Stimulated activated CD4-positive, alpha-beta T cell treated with anti-CD3 and anti-CD28 coated beads, Interleukin-1b, Interleukin-23, amount 100 ng/mL, for 1 hour (primary cell): Measurements from ENCODE around the gene TOM1L1.
"Not testable (repeated sequence)": the region's sequence is repeated elsewhere in the genome, so short reads cannot be mapped to it uniquely, and the experiment has no call there.

Experiments
- DNase-seq, 2 donors: peaks; one replicate each; pipeline ENCODE4 v3.0.0-alpha.2; 2020; ENCODE audit warnings: low read depth in 2 of 2

TOM1L1 gene, protein sequence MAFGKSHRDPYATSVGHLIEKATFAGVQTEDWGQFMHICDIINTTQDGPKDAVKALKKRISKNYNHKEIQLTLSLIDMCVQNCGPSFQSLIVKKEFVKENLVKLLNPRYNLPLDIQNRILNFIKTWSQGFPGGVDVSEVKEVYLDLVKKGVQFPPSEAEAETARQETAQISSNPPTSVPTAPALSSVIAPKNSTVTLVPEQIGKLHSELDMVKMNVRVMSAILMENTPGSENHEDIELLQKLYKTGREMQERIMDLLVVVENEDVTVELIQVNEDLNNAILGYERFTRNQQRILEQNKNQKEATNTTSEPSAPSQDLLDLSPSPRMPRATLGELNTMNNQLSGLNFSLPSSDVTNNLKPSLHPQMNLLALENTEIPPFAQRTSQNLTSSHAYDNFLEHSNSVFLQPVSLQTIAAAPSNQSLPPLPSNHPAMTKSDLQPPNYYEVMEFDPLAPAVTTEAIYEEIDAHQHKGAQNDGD

DNA sequence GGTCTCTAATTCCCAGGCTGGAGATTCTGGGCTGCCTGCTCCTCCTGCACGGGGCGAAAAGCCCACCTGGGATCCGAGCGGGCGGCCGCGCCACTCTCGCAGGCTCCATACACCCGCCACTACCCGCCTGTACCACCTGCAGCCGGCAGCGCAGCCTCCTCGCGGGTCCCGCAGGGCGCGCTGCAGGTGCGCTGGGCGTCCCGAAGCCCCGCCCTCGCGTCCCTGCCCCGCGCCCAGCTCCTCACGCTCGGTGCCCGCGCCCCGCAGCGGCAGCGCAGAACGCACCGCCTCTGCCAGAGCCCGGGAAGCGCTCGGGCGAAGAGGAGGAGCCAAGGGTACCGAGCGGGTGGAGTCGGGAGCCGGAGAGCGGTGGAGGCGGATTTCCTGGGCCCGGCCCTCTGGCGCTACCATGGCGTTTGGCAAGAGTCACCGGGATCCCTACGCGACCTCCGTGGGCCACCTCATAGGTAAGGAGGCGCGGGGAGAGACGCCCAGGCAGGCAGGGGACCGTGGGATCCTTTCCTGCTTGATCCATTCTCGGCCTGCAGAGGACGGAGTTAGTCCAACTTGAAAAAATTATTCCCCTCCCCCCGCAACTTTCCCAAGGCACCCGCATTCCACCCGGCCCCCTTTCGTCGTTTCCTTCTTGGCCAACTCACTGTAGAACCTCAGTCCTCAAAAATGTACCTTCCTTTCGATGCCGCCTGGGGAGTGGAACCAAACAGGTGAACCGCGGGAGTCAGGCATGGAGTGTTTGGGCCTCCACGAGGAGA, at the start of gene TOM1L1:
Gene TOM1L1, plus strand, starts transcription at position 396 of the 773 bp plus-strand sequence. Its CDS starts 14 bp downstream, at position 410.
- no peak for DNase-seq

DNA sequence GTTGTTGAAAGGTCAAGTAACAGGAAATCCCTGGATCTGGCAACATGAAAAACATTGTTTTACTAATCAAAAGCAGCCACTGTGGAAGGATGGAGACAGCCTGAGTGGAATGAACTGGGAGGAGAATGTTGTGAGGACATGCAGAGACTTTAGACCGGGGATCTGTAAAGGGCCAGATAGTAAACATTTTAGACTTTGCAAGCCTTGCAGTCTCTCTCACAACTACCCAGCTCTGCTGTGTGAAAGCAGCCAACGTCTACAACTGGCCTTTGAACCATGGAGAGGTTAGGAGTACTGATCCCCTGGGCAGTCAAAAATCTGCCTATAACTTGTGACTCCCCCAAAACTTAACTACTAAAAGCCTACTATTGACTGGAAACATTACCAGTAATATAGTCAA, 41.5 kb upstream of the TOM1L1 start:
- DNase-seq: no peak

DNA sequence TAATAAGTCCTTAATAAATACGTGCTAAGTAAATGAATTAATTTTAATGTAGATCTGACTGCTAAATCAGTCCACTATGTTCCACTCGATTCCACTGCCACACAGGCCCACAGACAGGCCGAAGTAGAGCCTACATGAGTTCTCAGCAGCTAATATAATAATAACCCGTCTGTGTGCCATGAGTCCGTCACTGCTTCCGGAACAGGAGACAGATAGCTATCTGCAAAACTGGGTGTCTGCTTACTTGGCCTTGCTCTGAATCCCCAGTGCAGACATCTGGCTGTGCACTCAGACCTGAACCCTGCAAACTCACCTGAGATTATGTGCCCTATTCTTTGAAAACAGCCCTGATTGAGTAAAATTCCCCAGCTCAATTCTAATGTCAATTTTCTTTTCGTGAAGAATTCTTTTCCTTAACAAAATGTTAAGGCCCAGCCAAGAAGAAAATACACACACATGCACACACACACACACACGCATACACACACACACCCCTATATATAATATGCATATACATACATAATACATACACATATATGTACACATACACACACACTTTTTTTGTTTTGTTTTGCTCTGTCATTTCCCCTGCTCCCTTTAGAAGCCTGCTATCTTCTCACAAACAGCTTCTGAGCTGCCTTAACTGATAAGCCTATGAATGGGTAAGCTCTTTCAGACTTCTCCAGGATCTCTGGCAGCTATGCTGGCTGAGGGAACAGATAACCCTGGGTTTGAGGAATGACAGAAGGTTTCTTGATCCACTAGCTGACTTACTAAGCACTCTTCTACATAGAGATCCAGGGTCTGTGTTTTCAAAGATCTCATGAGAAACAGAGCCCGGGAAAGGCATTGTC, 39.8 kb upstream of the TOM1L1 start:
- no peak for DNase-seq

DNA sequence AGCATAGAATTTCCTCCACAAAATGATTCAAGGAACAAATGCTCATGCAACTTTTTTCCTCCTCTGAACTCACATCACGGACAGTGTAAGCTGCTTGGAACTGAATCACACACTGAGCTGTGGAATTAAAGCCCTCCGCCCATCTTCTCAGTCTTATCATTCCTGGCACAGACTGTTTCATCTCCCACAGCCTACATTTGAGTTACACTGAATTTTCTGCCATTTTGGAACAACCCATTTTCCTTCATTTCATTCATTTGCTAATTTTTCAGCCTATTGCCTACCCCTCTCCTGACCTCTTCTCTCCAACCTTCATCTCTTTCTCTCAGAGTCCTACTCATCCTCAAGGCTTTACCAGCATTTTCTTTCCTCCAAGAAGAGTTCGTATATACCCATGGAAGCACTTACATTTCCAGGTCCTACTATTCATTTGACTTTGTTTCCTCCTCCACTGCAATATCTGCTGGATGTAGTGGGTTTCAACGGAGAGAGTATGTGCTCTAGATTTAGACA, 39.1 kb upstream of the TOM1L1 start:
- no peak for DNase-seq

DNA sequence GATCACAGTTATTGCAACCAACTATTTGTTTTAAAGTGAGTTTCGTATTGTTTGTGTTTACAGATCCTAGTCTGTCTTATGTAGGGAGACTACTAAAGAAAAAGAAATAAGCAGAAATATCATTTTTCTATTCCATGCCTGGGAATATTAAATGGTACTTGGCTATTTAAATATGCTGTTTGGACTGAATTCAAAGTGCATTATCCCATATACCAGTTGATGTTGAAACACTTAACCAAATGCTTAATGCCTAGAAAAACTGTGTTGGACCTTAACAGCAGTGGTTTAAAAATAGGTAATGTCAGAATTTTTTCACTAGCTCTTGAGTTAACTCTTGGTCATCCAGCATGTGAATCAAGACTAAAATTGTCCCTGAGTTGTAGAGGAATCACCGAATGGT, 37.5 kb upstream of the TOM1L1 start:
- DNase-seq: no peak

DNA sequence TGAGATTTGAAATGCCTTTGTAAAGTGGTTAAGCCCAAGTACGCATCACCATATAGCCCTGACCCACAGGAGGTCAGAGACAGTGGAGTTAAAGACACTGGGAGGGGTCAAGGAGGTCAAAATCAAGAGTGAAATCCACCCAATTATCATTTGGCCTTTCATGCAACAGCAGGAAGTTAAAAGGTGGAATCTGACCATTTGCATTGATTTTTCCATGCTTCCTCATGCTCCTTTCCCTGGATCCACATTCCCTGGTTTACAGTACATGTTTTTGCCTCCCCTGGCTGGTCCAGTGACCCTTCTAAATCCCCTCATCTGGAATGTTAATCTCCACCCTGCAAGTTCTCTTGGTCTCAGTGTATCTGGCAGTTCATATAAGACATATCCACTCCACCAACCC, 36.6 kb upstream of the TOM1L1 start:
- no peak for DNase-seq

DNA sequence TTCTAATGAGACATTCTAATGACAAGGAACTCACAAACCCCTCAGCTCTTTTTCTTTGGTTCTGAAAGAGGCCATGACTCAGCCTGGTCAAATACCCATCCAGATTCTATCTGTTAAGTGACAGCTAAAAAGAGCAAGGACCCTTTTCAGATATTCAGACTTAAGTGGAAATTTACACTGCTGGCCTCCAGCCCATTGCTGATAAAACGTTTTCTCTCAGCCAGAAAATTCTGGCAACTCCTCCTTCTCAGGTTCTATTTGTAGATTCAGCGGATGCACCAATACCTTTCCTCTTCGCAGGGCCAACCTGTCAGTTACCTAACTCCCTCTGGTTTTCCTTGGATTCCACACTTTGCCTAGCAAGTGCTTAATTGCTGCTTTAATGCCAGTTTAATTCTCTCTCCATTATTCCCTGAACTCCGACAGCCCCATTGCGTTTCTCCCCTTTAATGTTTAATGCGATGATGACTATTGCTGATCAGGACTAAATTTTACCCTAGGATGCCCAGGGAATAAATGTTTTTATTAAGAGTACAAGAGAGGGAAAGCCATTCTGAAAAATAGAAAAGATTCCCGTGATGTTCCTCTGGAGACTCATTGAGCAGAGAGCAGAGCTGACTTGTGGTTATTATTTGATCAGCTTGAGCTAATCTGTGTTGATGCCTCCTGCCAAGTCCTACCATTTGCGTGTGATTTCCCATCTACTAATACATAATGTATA, 35.9 kb upstream of the TOM1L1 start:
- no peak for DNase-seq

DNA sequence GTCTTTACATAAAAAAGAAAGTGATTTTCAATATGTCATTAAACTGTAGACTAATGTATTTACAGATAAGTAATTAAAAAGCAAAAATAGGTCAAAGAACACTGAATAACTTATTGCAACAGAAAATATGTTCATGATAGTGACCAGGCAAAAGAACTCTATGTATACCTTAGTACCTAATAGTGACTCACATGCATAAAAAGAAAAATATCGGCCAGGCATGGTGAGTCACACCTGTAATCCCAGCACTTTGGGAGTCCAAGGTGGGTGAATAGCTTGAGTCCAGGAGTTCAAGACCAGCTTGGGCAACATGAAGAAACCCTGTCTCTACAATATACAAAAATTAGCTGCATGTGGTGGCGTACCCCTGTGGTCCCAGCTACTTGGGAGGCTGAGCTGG, 33.0 kb upstream of the TOM1L1 start:
- no peak for DNase-seq

DNA sequence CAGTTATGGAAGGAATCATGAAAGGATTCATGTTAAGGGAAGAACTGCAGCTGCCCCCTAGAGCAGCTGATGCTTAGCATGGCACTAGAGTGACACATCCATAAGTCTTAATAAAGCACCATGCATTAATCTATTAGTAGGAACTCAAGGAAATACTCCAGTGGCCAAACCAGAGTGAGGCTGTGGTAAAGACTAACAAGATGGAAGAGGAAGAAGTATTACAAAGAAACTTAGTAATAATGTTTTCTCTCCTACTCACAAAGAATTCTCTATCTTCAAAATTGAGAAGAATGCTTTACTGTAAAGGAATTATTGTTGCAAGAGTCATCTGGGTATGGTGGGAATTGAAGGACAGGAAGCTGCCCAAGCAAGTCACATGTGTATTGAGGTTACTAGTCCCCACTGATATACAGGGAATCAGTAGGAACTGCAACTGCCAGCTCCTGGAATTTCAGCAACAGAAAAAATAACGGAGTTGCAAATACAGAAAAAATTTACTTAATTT, 29.9 kb upstream of the TOM1L1 start:
- DNase-seq: no peak

DNA sequence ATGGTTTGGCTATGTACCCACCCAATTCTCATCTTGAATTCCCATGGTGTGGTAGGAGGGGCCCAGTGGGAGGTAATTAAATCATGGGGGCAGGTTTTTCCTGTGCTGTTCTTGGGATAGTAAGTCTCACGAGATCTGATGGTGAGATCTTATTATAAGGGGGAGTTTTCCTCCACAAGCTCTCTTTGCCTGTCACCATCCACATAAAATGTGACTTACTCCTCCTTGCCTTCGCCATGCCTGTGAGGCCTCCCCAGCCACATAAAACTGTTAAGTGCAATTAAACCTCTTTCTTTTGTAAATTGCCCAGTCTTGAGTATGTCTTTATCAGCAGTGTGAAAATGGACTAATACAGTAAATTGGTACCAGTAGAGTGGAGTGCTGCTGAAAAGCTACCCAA, 24.7 kb upstream of the TOM1L1 start:
- DNase-seq: not testable (repeated sequence)

DNA sequence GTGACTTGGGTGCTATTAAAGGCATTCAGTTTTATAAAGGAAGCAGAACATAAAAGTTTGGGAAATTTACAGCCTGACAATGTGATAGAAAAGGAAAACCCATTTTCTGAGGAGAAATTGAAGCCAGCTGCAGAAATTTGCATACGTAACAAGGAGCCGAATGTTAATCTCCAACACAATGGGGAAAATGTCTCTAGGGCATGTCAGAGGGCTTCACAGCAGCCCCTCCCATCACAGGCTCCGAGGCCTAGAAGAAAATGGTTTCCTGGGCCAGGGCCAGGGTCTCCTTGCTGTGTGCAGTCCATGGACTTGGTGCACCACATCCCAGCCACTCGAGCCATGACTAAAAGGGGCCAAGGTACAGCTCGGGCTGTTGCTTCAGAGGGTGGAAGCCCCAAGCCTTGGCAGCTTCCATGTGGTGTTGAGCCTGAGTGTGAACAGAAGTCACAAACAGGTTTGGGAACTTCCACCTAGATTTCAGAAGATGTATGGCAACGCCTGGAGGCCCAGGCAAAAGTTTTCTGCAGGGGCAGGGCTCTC, 23.9 kb upstream of the TOM1L1 start:
- no peak for DNase-seq

DNA sequence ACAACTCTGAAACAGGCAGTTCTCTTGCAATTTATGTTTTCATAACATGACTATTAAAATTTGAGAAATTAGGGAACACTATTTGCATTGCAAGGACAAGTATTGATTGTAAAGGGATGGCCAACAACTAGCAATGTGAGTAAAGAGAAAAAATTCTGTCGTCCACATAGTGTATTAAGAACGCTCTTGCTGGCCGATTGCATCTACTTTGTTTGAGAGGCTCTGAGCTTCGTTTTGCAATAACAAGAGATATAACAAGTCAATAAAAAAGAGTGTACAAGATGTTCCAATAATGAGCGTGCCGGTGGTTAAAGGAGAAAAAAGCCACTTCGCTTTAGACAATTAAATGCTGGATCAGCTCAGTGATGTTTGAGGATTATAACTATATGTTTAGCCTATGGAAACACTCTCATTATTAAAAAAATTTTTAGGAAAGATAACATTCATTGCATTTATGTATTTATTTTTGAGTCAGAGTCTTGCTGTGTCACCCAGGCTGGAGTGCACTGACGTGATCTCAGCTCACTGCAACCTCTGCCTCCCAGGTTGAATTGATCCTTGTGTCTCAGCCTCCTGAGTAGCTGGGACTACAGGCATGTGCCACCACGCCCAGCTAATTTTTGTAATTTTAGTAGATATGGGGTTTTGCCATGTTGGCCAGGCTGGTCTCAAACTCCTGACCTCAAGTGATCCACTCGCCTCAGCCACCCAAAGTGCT, 19.2 kb upstream of the TOM1L1 start:
- DNase-seq: no peak

DNA sequence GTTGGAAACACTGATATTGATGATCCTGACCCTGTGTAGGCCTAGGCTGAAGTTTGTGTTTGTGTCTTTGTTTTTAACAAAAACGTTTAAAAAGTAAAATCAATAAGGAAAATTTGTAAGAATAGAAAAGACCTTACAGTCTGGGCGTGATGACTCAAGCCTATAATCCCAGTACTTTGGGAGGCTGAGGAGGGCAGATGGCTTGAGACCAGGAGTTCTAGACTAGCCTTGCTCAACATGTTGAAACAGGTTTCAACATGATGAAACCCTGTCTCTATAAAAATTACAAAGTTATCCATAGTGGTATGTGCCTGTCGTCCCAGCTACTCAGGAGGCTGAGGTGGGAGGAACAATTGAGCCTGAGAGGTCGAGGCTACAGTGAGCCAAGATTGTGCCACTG, 18.3 kb upstream of the TOM1L1 start:
- DNase-seq: no peak

DNA sequence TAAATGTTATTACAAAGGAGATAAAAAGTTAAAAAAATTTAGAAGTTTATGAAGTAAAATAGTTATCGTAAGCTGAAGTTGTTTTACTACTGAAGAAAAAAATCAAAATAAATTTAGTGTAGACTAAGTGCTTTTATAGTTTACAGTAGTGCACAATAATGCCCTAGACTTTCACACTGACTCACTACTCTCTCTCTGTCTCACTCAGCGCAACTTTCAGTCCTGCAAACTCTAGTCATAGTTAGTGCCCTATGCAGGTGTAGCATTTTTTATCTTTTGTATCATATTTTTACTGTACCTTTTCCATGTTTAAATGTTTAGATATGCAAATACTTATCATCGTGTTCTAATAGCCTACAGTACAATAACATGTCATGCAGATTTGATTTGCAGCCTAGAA, 17.7 kb upstream of the TOM1L1 start:
- no peak for DNase-seq

DNA sequence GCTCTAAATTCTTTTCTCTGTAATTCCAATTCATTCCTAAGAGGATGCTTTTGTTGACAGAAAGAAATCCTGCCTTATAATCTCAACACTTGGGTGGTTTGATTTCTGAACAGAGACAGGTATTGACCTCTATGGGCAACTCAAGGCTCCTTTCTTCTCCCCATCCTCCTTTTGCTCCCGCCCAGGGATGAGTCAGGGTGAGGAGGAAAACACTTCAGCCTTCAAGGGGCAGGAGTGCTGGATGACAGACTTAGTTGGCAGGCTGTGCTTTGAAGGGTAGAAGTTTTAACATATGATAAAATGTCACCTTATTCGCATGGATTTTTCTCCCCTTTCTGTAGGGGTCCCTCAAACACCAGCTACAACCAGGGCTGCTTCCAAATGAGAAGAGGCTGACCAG, 16.7 kb upstream of the TOM1L1 start:
- DNase-seq: no peak

DNA sequence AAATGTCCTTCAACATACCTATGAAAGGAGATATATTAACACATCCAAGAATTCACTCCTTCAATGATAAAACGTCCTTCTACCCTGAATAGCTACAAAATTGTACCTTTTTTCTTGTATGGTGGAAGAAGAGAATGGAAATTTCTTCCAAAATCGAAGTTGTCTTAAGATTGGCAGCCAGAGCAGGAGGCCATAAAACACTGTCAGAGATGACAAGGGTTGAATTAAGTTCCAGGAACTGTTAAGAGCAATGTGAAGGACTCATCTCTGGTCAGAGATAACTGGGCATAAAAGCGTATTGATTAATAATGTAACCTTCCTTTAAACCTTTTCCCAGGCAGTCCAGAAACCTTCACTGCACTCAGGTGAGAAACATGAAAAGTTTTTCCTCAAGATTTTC, 12.9 kb upstream of the TOM1L1 start:
- DNase-seq: no peak

DNA sequence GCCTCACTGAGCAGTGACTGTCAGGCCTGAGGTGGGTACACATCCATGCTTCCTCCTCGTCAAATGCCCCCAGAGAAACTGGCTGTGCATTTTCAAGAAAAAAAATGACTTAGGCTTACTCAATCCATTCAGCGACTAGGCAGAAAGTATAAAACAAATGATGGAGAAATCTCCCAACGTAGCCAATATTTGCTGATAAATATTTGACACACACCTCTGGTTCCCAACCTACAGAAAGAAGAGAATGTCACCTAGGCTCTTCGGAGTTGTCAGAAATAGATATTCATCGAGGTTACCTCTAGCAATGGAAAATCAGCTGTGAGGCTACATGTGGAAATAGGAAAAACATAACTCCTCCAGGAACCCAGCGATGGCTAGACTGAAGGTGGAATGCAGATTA, 12.4 kb upstream of the TOM1L1 start:
- DNase-seq: no peak

DNA sequence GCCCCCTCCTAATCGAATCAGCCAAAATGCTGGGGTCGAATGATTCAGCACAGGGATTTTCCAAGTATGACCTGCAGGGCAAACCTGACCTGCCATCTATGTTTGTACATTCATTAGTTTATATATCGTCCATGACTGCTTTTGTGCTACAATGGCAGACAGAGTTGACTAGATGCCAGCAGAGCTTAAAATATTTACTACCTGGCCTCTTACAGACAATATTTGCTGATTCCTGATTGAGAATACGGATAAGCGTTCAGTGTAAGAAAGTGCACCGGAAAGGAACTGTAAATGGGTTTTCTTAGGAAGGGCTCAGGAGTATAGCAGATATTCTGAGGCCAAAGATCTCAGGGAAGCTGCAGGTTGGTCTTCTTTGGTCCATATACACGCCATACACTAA, 11.7 kb upstream of the TOM1L1 start:
- DNase-seq: no peak

DNA sequence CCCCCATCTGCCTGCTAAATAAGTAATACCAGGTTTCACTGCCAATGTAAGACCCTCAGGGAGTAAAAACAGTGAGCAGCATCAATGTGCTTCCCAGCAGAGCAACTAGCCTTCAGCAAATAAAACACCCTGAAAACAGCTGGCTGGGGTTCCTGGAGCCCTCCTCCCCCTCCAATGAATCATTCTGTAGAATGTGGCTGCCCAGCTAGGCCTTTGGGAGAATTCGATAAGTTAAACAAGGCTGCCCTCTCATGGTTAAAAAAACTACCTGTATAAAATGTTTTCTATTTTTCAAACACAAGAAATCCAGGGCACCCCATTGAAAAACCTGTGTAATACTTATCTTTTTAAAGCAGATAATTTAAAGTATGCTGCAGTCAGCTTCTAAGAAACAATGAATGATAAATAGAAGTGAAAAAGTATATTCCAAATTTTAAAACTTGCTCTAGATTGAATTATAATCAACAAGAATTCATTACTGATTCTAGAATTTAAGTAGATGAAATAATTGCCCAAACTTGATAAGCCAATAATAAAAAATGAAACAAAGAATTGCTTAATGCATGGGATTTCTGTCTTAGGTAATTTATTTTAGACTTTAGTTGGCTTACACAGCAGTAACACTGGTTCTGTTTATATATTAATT, 9.4 kb upstream of the TOM1L1 start:
- DNase-seq: no peak

DNA sequence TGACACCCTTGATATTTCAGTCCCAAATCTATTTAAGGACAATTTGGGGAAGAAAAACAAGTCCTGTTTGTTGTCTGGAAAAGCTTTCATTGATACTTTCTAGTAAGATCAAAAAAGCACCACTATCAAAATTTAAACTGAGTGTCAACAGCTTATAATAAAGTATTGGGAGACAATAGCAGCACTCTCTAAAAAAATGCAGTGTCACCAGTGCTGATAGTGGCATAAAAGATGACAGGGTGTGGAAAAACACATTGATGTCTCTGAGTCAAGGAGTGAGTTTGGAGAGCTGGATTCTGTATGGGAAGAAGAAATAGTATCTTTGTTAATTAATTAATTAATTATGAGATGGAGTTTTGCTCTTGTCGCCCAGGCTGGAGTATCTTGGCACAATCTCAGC, 8.3 kb upstream of the TOM1L1 start:
- no peak for DNase-seq
